ENCODE results near the gene GLMP. TPM values are rescaled to one million over a fixed set of nuclear protein-coding genes. Genes with fewer than 3 reads are reported as not detected.

Gene GLMP
- total and polyA plus RNA-seq, 7 experiments from 2014 or later, result 17.6 to 40.4 (median 23.4) TPM

DNA sequence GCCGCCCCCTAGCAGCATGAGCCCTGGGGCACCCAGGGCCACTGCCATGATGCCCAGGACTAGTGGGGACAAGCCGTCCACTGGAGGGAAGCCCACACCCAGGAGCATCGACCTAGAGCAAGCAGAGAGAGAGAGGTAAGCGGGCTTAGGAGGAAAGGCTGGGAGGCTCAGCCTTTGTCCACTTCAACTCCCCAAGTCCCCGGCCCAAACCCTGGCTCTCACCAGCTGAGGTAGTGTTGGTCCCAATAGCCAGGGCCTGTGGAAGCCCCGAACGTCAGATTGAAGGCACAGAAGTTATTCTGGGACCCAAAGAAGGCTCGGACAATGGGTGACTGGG, 2.4 kb downstream of the GLMP start:
- no peaks in the 10 kb centered on the region for H3K9me3 ChIP-seq (ENCODE audit: control insufficient read depth in 2 of 3, low read length in 3 of 3)
- Mint-ChIP-seq H3K27ac (peak overlapping the region in 4 of 9 donors; percentile 19 to 62 (median 48)), H3K9me3 (no peaks in the 10 kb centered on the region), H3K4me1 (peaks cover 7 to 34% (median 24%) of the 10 kb centered on the region in 7 donors), H3K27me3 (no peaks in the 10 kb centered on the region), H3K36me3 (peaks cover 0 to 9% (median 3%) of the 10 kb centered on the region in 5 donors), H3K4me3 (peak overlapping the region in 4 of 10 donors; percentile 29 to 45 (median 37))
- H3K27me3 ChIP-seq (ENCODE audit: control insufficient read depth in 2 of 2, insufficient read depth in 2 of 2, low read length in 2 of 2), result no peaks in the 10 kb centered on the region
- intact Hi-C loops (cut with micrococcal nuclease), result no loop called here
- no peak overlapping the region for H3K27ac ChIP-seq (ENCODE audit: low read depth, low read length)
- ChIA-PET CTCF (no interaction called here), POLR2A (interaction anchor here (3.2 kb wide), 1 partner anchor 10 kb away, joined by 26 read pairs; the partner anchor contains the start of genes SMG5 and TMEM79)
- DNase-seq (no peak), ATAC-seq (no peak)
- H3K4me3 ChIP-seq (ENCODE audit: low read length), result no peak overlapping the region
- H3K4me1 ChIP-seq (ENCODE audit: control insufficient read depth in 2 of 2, insufficient read depth in 2 of 2, low read length in 2 of 2), result peaks cover 9 to 13% of the 10 kb centered on the region in 2 donors
- peaks cover 0 to 30% (median 0%) of the 10 kb centered on the region in 3 experiments for H3K36me3 ChIP-seq (ENCODE audit: control insufficient read depth in 2 of 3, insufficient read depth in 3 of 3, low read length in 3 of 3)

DNA sequence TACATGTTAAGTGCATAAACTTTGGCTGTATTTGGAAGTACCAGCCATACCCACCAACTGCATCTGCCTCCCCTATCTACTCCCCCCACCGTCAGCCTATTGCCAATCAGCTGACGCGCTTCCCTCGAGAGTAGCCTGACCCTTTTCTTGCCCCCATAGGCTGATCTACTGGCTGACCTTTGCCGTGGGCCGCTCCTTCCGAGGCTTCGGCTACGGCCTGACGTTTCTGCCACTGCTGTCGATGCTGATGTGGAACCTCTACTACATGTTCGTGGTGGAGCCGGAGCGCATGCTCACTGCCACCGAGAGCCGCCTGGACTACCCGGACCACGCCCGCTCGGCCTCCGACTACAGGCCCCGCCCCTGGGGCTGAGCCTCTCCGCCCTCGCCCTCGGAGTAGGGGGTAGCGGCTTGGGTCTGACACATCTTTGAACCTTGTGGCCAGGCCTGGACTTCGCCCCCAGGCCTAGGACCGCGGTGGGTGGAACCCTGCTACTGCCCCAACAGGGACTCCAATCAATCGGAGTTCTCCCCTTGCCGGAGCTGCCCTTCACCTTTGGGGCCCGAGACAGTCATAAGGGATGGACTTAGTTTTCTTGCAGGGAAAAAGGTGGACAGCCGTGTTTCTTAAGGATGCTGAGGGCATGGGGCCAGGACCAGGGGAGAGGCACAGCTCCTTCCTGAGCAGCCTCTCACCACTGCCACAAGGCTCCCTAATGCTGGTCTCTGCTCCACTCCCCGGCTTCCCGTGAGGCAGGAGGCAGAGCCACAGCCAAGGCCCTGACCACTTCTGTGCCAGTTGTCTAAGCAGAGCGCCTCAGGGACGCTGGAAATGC, 4.0 kb downstream of the GLMP start:
- H3K36me3 Mint-ChIP-seq, result peaks cover 0 to 10% (median 3%) of the 10 kb centered on the region in 5 donors
- POLR2A ChIA-PET, result interaction anchor here (1.2 kb wide), 1 partner anchor 8 kb away, joined by 3 read pairs; the partner anchor contains the start of gene TMEM79
- intact Hi-C loops (cut with micrococcal nuclease), result no loop called here

DNA sequence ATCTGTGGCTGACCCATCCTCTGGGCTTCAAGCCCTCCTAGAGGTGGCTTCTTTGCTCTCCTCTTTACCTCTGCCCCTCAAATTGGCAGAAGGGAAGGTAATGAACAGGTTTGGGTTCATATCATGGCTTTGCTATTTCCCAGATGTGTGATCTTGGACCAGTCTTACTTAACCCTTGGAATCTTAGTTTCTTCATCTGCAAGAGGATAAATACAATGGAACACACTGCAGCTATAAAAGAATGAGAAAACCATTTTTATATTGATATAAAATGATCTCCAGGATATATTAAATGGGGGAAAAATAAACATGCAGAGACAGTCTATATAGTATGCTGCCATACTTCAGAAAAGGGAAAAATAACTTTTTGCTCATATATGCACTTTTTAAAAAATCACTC, 5.6 kb downstream of the GLMP start:
- DNase-seq (no peak), ATAC-seq (no peak)
- H3K36me3 Mint-ChIP-seq, result peaks cover 0 to 12% (median 3%) of the 10 kb centered on the region in 5 donors
- H3K36me3 ChIP-seq (ENCODE audit: control insufficient read depth in 2 of 3, insufficient read depth in 3 of 3, low read length in 3 of 3), result peaks cover 0 to 31% (median 0%) of the 10 kb centered on the region in 3 experiments
- peak overlapping the region in 4 of 9 donors; percentile 12 to 38 (median 16) for H3K27ac Mint-ChIP-seq
- H3K9me3 ChIP-seq (ENCODE audit: control insufficient read depth in 2 of 3, low read length in 3 of 3), result no peaks in the 10 kb centered on the region
- H3K4me3 ChIP-seq (ENCODE audit: low read length), result no peak overlapping the region
- CTCF ChIA-PET, result no interaction called here
- peaks cover 4 to 26% (median 14%) of the 10 kb centered on the region in 7 donors for H3K4me1 Mint-ChIP-seq
- no peak overlapping the region for H3K27ac ChIP-seq (ENCODE audit: low read depth, low read length)
- no peaks in the 10 kb centered on the region for H3K27me3 ChIP-seq (ENCODE audit: control insufficient read depth in 2 of 2, insufficient read depth in 2 of 2, low read length in 2 of 2)
- POLR2A ChIA-PET, result no interaction called here
- H3K4me3 Mint-ChIP-seq, result no peak overlapping the region
- peaks cover 4 to 5% of the 10 kb centered on the region in 2 donors for H3K4me1 ChIP-seq (ENCODE audit: control insufficient read depth in 2 of 2, insufficient read depth in 2 of 2, low read length in 2 of 2)
- intact Hi-C loops (cut with micrococcal nuclease), result no loop called here
- H3K9me3 Mint-ChIP-seq, result no peaks in the 10 kb centered on the region
- H3K27me3 Mint-ChIP-seq, result no peaks in the 10 kb centered on the region

More for the DNA sequence above, 4.0 kb downstream of the GLMP start:
- Histone ChIP-seq H3K4me1 (ENCODE audit: control insufficient read depth in 2 of 2, insufficient read depth in 2 of 2, low read length in 2 of 2) (peaks cover 9 to 13% of the 10 kb centered on the region in 2 donors), H3K27me3 (ENCODE audit: control insufficient read depth in 2 of 2, insufficient read depth in 2 of 2, low read length in 2 of 2) (no peaks in the 10 kb centered on the region), H3K27ac (ENCODE audit: low read depth, low read length) (no peak overlapping the region), H3K9me3 (ENCODE audit: control insufficient read depth in 2 of 3, low read length in 3 of 3) (no peaks in the 10 kb centered on the region), H3K36me3 (ENCODE audit: control insufficient read depth in 2 of 3, insufficient read depth in 3 of 3, low read length in 3 of 3) (peaks cover 0 to 30% (median 0%) of the 10 kb centered on the region in 3 experiments), H3K4me3 (ENCODE audit: low read length) (no peak overlapping the region)
- H3K4me3 Mint-ChIP-seq, result peak overlapping the region in 5 of 10 donors; percentile 10 to 68 (median 29)
- H3K4me1 Mint-ChIP-seq, result peaks cover 7 to 34% (median 24%) of the 10 kb centered on the region in 7 donors
- peak overlapping the region in 3 of 9 donors; percentile 28 to 69 (median 59) for H3K27ac Mint-ChIP-seq
- CTCF ChIA-PET, result no interaction called here
- ATAC-seq (peak; percentile 79), DNase-seq (peak in 1 of 9 donors; percentile 29)
- H3K27me3 Mint-ChIP-seq, result no peaks in the 10 kb centered on the region
- H3K9me3 Mint-ChIP-seq, result no peaks in the 10 kb centered on the region

DNA sequence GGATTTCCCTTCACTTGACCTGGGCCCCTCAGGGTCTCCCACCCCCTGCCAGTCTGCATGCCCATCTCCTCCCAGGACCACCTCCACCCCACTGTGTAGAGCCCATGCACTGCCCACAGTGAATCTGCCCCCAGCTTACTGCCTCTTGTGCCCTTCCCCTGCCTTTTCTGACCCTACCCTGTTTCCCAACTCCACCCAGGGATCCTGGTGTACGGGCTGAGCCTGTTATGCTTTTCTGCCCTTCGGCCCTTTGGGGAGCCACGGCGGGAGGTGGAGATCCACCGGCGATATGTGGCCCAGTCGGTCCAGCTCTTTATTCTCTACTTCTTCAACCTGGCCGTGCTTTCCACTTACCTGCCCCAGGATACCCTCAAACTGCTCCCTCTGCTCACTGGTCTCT, 9.4 kb downstream of the GLMP start:
- Mint-ChIP-seq H3K27me3 (peaks cover 0 to 3% (median 0%) of the 10 kb centered on the region in 5 donors), H3K27ac (no peak overlapping the region), H3K4me3 (peak overlapping the region in 1 of 10 donors; percentile 38), H3K36me3 (peaks cover 0 to 15% (median 2%) of the 10 kb centered on the region in 5 donors), H3K4me1 (peaks cover 15 to 39% (median 30%) of the 10 kb centered on the region in 7 donors), H3K9me3 (no peaks in the 10 kb centered on the region)
- intact Hi-C loops (cut with micrococcal nuclease), result no loop called here
- POLR2A ChIA-PET, result no interaction called here
- H3K36me3 ChIP-seq (ENCODE audit: control insufficient read depth in 2 of 3, insufficient read depth in 3 of 3, low read length in 3 of 3), result peaks cover 0 to 11% (median 0%) of the 10 kb centered on the region in 3 experiments
- no peaks in the 10 kb centered on the region for H3K9me3 ChIP-seq (ENCODE audit: control insufficient read depth in 2 of 3, low read length in 3 of 3)
- H3K4me1 ChIP-seq (ENCODE audit: control insufficient read depth in 2 of 2, insufficient read depth in 2 of 2, low read length in 2 of 2), result peaks cover 15 to 17% of the 10 kb centered on the region in 2 donors
- H3K27me3 ChIP-seq (ENCODE audit: control insufficient read depth in 2 of 2, insufficient read depth in 2 of 2, low read length in 2 of 2), result no peaks in the 10 kb centered on the region
- no peak overlapping the region for H3K4me3 ChIP-seq (ENCODE audit: low read length)
- H3K27ac ChIP-seq (ENCODE audit: low read depth, low read length), result no peak overlapping the region
- DNase-seq, result no peak
- CTCF ChIA-PET, result no interaction called here
- ATAC-seq, result no peak

GRCh38 chr1:156285437-156285836, 10.0 kb downstream of the GLMP start:
- DNase-seq, result no peak
- no peak for ATAC-seq
- intact Hi-C loops (cut with micrococcal nuclease), result no loop called here
- Mint-ChIP-seq H3K4me1 (peaks cover 22 to 45% (median 32%) of the 10 kb centered on the region in 7 donors), H3K27ac (peak overlapping the region in 1 of 9 donors; percentile 42), H3K4me3 (no peak overlapping the region), H3K9me3 (no peaks in the 10 kb centered on the region), H3K27me3 (peaks cover 0 to 3% (median 0%) of the 10 kb centered on the region in 5 donors), H3K36me3 (peaks cover 0 to 15% (median 2%) of the 10 kb centered on the region in 5 donors)
- peaks cover 0 to 11% (median 0%) of the 10 kb centered on the region in 3 experiments for H3K36me3 ChIP-seq (ENCODE audit: control insufficient read depth in 2 of 3, insufficient read depth in 3 of 3, low read length in 3 of 3)
- POLR2A ChIA-PET, result interaction anchor here (0.6 kb wide), 1 partner anchor 12 kb away, joined by 3 read pairs; no protein-coding TSS in a partner anchor
- H3K4me3 ChIP-seq (ENCODE audit: low read length), result no peak overlapping the region
- H3K27me3 ChIP-seq (ENCODE audit: control insufficient read depth in 2 of 2, insufficient read depth in 2 of 2, low read length in 2 of 2), result no peaks in the 10 kb centered on the region
- CTCF ChIA-PET, result no interaction called here
- no peaks in the 10 kb centered on the region for H3K9me3 ChIP-seq (ENCODE audit: control insufficient read depth in 2 of 3, low read length in 3 of 3)
- H3K4me1 ChIP-seq (ENCODE audit: control insufficient read depth in 2 of 2, insufficient read depth in 2 of 2, low read length in 2 of 2), result peaks cover 15 to 22% of the 10 kb centered on the region in 2 donors
- no peak overlapping the region for H3K27ac ChIP-seq (ENCODE audit: low read depth, low read length)

- H3K36me3 Mint-ChIP-seq, result peaks cover 0 to 13% (median 2%) of the 10 kb centered on the region in 5 donors
- ChIA-PET CTCF (interaction anchor here (1.6 kb wide), 1 partner anchor 11 kb away, joined by 3 read pairs; the partner anchor contains the start of gene GLMP), POLR2A (interaction anchor here (0.6 to 3.4 kb wide), 2 partner anchors 10 to 13 kb away, joined by 3 to 26 read pairs; partner anchors contain the start of gene GLMP)
- no peaks in the 10 kb centered on the region for H3K9me3 Mint-ChIP-seq
- ATAC-seq, result no peak
- peaks cover 0 to 11% (median 4%) of the 10 kb centered on the region in 3 experiments for H3K36me3 ChIP-seq (ENCODE audit: control insufficient read depth in 2 of 3, insufficient read depth in 3 of 3, low read length in 3 of 3)
- intact Hi-C loops (cut with micrococcal nuclease), result no loop called here
- peaks cover 28 to 50% (median 35%) of the 10 kb centered on the region in 7 donors for H3K4me1 Mint-ChIP-seq
- H3K4me3 ChIP-seq (ENCODE audit: low read length), result no peak overlapping the region
- peak overlapping the region in 5 of 10 donors; percentile 5 to 63 (median 32) for H3K4me3 Mint-ChIP-seq
- H3K27ac ChIP-seq (ENCODE audit: low read depth, low read length), result no peak overlapping the region
- H3K27me3 ChIP-seq (ENCODE audit: control insufficient read depth in 2 of 2, insufficient read depth in 2 of 2, low read length in 2 of 2), result no peaks in the 10 kb centered on the region
- H3K9me3 ChIP-seq (ENCODE audit: control insufficient read depth in 2 of 3, low read length in 3 of 3), result no peaks in the 10 kb centered on the region
- peaks cover 15 to 22% of the 10 kb centered on the region in 2 donors for H3K4me1 ChIP-seq (ENCODE audit: control insufficient read depth in 2 of 2, insufficient read depth in 2 of 2, low read length in 2 of 2)
- H3K27ac Mint-ChIP-seq, result no peak overlapping the region
- DNase-seq, result no peak
- H3K27me3 Mint-ChIP-seq, result peaks cover 0 to 3% (median 0%) of the 10 kb centered on the region in 5 donors
These were observed 10.7 kb downstream of the GLMP start for GRCh38 chr1:156284757-156285156.
